Stimulated activated CD8-positive, alpha-beta memory T cell treated with anti-CD3 and anti-CD28 coated beads, Interleukin-7, amount 100 ng/mL, for 48 hours (primary cell): ENCODE data around the gene CMTM4.
"Not testable (repeated sequence)": the region's sequence is repeated elsewhere in the genome, so short reads cannot be mapped to it uniquely, and the experiment has no call there.

Experiments
- DNase-seq, 2 donors: peaks; one replicate each; pipeline ENCODE4 v3.0.0-alpha.2; 2020; ENCODE audit warnings: low read depth in 1 of 2; ENCODE audit errors: extremely low read depth in 1 of 2

CMTM4 gene

GRCh38 chr16:66569827-66570405 is 126.6 kb downstream of the CMTM4 start:
- no peak for DNase-seq

DNA sequence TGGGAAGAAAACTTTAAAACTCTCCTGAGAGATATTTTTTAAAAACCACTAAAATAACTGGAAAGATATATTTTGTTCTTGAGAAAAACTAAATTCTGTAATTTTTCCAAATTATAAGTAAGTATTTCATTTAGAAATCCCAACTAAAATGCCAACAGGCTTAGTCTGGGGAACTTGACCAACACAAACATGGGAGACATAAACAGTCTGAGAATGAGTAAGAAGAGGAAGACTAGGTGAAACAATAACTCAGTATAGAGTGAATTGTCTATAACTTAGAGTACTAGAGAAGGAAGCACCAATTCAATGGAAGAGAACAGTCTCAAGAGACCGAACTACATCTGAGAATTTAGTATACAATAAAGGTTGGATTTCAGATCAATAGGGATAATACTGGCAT is 127.4 kb downstream of the CMTM4 start:
- no peak for DNase-seq

DNA sequence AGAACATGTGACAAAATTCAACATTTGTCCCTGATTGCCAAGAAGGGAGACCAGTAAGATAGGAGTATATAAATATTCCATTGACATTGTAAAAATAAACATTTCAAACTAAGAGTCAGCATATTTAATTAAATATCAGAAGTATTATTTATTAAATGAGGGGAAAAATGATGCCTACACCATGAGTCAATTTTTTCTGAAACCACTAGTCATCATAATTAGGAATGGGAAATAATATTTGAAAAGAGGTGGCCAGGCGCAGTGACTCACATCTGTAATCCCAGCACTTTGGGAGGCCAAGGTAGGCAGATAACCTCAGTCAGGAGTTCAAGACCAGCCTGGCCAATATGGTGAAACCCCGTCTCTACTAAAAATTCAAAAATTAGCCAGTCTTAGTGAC is 128.2 kb downstream of the CMTM4 start:
- DNase-seq: no peak

DNA sequence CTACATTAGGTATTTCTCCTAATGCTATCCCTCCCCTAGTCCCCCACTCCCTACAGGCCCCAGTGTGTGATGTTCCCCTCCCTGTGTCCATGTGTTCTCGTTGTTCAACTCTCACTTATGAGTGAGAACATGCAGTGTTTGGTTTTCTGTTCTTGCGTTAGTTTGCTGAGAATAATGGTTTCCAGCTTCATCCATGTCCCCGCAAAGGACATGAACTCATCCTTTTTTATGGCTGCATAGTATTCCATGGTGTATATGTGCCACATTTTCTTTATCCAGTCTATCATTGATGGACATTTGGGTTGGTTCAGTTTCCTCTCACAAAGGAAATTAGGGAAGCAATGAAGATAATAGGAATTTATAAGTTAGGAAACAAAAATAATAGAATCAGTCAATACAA is 129.3 kb downstream of the CMTM4 start:
- DNase-seq: not testable (repeated sequence)

GRCh38 chr16:66566051-66566901 is 130.3 kb downstream of the CMTM4 start, which contains the start of gene CMTM1:
TSS of gene CMTM1 (plus strand) at chr16:66566439. CDS start at chr16:66566514, 75 bp downstream.
- no peak for DNase-seq
